Measurements from ENCODE around the gene SMIM10L2A.
A peak's percentile ranks its signal among the peaks of the same experiment; 100 is the strongest.
"Not testable (repeated sequence)": the region's sequence is repeated elsewhere in the genome, so short reads cannot be mapped to it uniquely, and the experiment has no call there.

SMIM10L2A gene

GRCh38 chrX:135461756-135462155, 40.0 kb downstream of the SMIM10L2A start:
- DNase-seq: not testable (repeated sequence)

- peak; percentile 2 for DNase-seq
These were observed 42.2 kb downstream of the SMIM10L2A start for GRCh38 chrX:135463937-135464336.

- no peak for DNase-seq
These were observed 54.6 kb downstream of the SMIM10L2A start for GRCh38 chrX:135476378-135476777.

GRCh38 chrX:135477576-135477975, 55.8 kb downstream of the SMIM10L2A start:
- peak; percentile 69 for DNase-seq
